Activated naive CD4-positive, alpha-beta T cell treated with anti-CD3 and anti-CD28 coated beads, Interleukin-2, amount 50 U/mL, for 72 hours (primary cell): ENCODE measurements around the gene PDGFRB. TPM values are rescaled to one million over a fixed set of nuclear protein-coding genes. Genes with fewer than 3 reads are reported as not detected.
A peak's percentile ranks its signal among the peaks of the same experiment; 100 is the strongest.

Source experiments
- ATAC-seq, 2 donors: fragments of 150-1000 bp; cut with Tn5 transposase; 2 replicates each; pipeline ENCODE4 v1.10.0; 2021; ENCODE audit warnings: mild to moderate bottlenecking in 2 of 2, moderate library complexity in 2 of 2
- DNase-seq, 2 donors: peaks; one replicate each; pipeline ENCODE4 v3.0.0; 2021 to 2022; ENCODE audit warnings: low spot score in 2 of 2
- H3K27ac Mint-ChIP-seq, 2 donors: one replicate each; pipeline ENCODE4 v1.8.0; 2022; ENCODE audit warnings: mild to moderate bottlenecking in 2 of 2, mixed read lengths in 2 of 2
- H3K36me3 Mint-ChIP-seq, 2 donors: one replicate each; pipeline ENCODE4 v1.8.0; 2022; ENCODE audit warnings: mixed read lengths in 2 of 2
- H3K9me3 Mint-ChIP-seq, 2 donors: one replicate each; pipeline ENCODE4 v1.8.0; 2022; ENCODE audit warnings: mixed read lengths in 2 of 2
- total RNA-seq, 2 donors: library from RNA; stranded (reverse); gene quantifications; one replicate each; pipeline ENCODE4 v1.2.3, GENCODE V29; 2022

The PDGFRB gene
- total RNA-seq, 2 donors from 2014 or later = 0.64 to 0.89 TPM

DNA sequence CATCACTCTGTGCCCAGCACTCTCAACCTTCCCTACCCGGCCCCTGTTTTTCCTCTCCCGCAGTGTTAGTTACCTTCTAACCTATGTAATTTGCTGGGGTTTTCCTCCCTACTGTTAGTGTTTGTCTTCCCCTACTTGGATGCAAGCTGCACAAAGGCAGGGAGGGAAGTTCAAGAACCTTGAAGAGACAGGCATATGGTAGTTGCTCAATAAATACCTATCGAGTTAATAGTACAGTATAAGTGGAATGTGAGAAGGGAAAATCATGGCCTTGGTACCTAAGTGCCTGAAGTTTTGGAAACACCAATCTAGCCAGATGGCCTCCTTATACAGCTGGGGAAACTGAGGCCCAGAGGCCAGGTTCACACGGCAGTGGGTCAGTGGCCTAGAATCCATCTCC, 24.2 kb downstream of the PDGFRB start:
- Mint-ChIP-seq H3K36me3 (no peaks in the 10 kb centered on the region), H3K27ac (no peak overlapping the region), H3K9me3 (no peaks in the 10 kb centered on the region)
- ATAC-seq (no peak), DNase-seq (no peak)

DNA sequence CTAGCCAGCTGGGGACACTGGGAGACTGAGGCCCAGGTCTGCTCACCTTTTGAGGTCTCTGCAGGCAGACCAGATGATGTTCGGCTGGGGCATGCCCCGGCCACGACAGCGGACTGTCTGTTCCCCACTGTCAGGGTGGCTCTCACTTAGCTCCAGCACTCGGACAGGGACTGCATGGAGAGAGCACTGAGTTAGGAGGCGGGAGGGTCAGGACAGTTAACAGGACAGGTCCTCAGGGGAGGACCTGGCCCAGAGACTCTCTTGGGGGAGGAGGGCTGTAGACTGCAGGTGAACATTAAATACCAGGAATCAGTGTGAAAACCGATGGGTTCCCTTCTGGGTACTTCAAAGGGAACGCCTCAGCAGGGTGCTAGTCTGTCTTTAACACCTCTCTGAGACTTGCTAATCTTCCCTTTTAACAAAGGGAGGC, 25.1 kb downstream of the PDGFRB start:
- H3K9me3 Mint-ChIP-seq = no peaks in the 10 kb centered on the region
- H3K27ac Mint-ChIP-seq = no peak overlapping the region
- H3K36me3 Mint-ChIP-seq = no peaks in the 10 kb centered on the region
- ATAC-seq = no peak
- DNase-seq = no peak

DNA sequence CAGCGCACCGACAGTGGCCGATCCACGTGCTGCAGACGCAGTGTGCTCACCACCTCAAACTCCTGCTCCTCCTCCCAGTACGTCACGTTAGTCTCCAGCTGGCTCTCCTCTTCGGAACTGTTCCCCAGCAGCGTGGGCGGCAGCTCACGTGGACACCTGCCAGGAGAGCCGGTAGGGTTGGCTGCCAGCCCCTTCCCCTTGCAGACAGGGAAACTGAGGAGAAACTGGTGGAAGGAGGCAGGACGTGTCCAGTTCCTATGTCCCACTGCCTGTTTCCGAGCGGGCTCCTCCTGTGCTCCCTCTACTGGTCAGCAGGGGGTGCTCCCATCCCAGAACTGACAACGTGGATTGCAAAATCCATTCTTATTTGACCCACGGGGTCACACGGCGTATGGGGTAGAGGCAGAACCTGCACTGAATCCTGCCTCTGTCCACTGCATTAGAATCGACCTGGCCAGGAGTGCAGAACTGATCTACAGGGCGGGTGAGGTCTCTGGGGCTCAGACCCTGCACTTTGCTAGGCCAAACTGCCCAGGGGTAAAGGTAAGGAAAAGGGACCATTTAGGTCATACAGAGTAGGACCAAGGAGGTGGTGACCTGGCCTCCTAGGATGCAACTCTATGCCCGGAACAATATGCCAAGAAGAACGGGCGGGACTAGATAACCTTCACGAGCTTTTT, 25.7 kb downstream of the PDGFRB start:
- Mint-ChIP-seq H3K36me3 (no peaks in the 10 kb centered on the region), H3K9me3 (no peaks in the 10 kb centered on the region), H3K27ac (no peak overlapping the region)
- ATAC-seq (peak; percentile 70 to 82), DNase-seq (peak in 1 of 2 donors; percentile 70)

- no peaks in the 10 kb centered on the region for H3K9me3 Mint-ChIP-seq
Observed at GRCh38 chr5:150129454-150129812, 26.2 kb downstream of the PDGFRB start.

GRCh38 chr5:150126921-150127265, 28.8 kb downstream of the PDGFRB start:
- DNase-seq (no peak), ATAC-seq (no peak)
- no peak overlapping the region for H3K27ac Mint-ChIP-seq
- H3K9me3 Mint-ChIP-seq = no peaks in the 10 kb centered on the region
- H3K36me3 Mint-ChIP-seq = no peaks in the 10 kb centered on the region

More at GRCh38 chr5:150129454-150129812, 26.2 kb downstream of the PDGFRB start:
- Mint-ChIP-seq H3K36me3 (no peaks in the 10 kb centered on the region), H3K27ac (no peak overlapping the region)
- DNase-seq = no peak
- no peak for ATAC-seq

GRCh38 chr5:150126199-150126920, 29.3 kb downstream of the PDGFRB start:
- DNase-seq = no peak
- no peak for ATAC-seq
- Mint-ChIP-seq H3K27ac (no peak overlapping the region), H3K36me3 (no peaks in the 10 kb centered on the region), H3K9me3 (no peaks in the 10 kb centered on the region)

- Mint-ChIP-seq H3K36me3 (no peaks in the 10 kb centered on the region), H3K9me3 (no peaks in the 10 kb centered on the region), H3K27ac (no peak overlapping the region)
- DNase-seq (no peak), ATAC-seq (no peak)
Observed at GRCh38 chr5:150125334-150125733, 30.3 kb downstream of the PDGFRB start.

- no peaks in the 10 kb centered on the region for H3K9me3 Mint-ChIP-seq
- ATAC-seq (no peak), DNase-seq (no peak)
- H3K27ac Mint-ChIP-seq = no peak overlapping the region
- H3K36me3 Mint-ChIP-seq = no peaks in the 10 kb centered on the region
Observed at GRCh38 chr5:150124596-150124995, 31.0 kb downstream of the PDGFRB start.

GRCh38 chr5:150124111-150124557, 31.5 kb downstream of the PDGFRB start:
- Mint-ChIP-seq H3K36me3 (no peaks in the 10 kb centered on the region), H3K27ac (no peak overlapping the region), H3K9me3 (no peaks in the 10 kb centered on the region)
- ATAC-seq = no peak
- DNase-seq = no peak

DNA sequence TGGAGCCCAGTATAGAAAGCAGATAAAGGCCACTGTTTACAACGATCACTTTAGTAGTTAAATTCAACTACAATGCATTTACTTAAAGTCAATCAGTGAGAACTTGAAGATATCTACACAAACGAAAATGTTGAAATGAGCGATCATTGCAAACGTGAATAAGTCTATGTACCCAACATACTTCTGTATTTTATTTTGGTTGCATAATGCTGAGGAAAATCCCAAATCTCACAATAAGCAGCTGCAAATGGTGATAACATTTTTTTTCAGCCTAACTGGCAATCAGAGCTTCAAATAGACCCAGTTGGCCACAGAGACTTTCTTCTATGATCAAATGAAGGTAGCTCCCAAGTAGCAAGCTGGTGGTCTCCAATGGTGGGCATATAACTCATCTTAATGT, 32.1 kb downstream of the PDGFRB start:
- ATAC-seq (no peak), DNase-seq (no peak)
- H3K27ac Mint-ChIP-seq = no peak overlapping the region
- no peaks in the 10 kb centered on the region for H3K9me3 Mint-ChIP-seq
- no peaks in the 10 kb centered on the region for H3K36me3 Mint-ChIP-seq

GRCh38 chr5:150122536-150123481, 32.8 kb downstream of the PDGFRB start:
- Mint-ChIP-seq H3K9me3 (no peaks in the 10 kb centered on the region), H3K36me3 (no peaks in the 10 kb centered on the region), H3K27ac (no peak overlapping the region)
- DNase-seq = no peak
- ATAC-seq = no peak

GRCh38 chr5:150122158-150122510, 33.5 kb downstream of the PDGFRB start:
- H3K27ac Mint-ChIP-seq = no peak overlapping the region
- no peaks in the 10 kb centered on the region for H3K36me3 Mint-ChIP-seq
- ATAC-seq (peak; percentile 50 to 82), DNase-seq (peak in 1 of 2 donors; percentile 39)
- H3K9me3 Mint-ChIP-seq = no peaks in the 10 kb centered on the region

- DNase-seq (no peak), ATAC-seq (no peak)
- Mint-ChIP-seq H3K27ac (no peak overlapping the region), H3K9me3 (no peaks in the 10 kb centered on the region), H3K36me3 (no peaks in the 10 kb centered on the region)
Observed at GRCh38 chr5:150121448-150122157, 34.0 kb downstream of the PDGFRB start.

GRCh38 chr5:150120617-150121447, 34.8 kb downstream of the PDGFRB start:
- Mint-ChIP-seq H3K9me3 (no peaks in the 10 kb centered on the region), H3K36me3 (no peaks in the 10 kb centered on the region), H3K27ac (no peak overlapping the region)
- ATAC-seq (no peak), DNase-seq (no peak)

DNA sequence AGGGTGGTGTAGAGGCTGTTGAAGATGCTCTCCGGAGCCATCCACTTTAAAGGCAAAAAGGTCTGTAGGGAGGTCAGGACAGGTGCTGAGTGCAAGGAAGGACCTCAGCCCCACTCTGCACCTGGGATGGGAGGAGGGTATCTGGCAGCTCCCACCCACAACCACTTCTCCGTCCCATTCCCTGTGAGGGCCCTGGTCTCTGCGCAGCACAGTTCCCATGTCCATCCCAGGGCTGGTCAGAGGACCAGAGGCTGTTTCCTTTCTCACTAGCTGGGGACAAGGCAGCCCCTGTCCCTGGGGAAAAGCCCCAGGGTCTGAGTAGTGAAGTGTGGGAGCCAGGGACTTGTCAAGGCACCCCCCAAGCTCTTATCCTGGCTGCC, 35.6 kb downstream of the PDGFRB start:
- Mint-ChIP-seq H3K9me3 (no peaks in the 10 kb centered on the region), H3K36me3 (no peaks in the 10 kb centered on the region), H3K27ac (no peak overlapping the region)
- no peak for DNase-seq
- ATAC-seq = no peak
